Endothelial cell of umbilical vein (primary cell): ENCODE results near the gene S100A16.

Source experiments
- EZH2 ChIP-seq: IDR thresholded peaks from 2 replicates; pipeline ENCODE4 v1.6.1; 2012; ENCODE audit warnings: borderline replicate concordance, low read depth, mild to moderate bottlenecking, moderate library complexity, low read length, inconsistent platforms; ENCODE audit not compliant: severe bottlenecking
- FOS ChIP-seq: IDR thresholded peaks from 2 replicates; pipeline ENCODE4 v1.6.1; 2011; ENCODE audit warnings: mild to moderate bottlenecking, low read length, moderate library complexity, borderline replicate concordance; ENCODE audit not compliant: insufficient read depth
- GATA2 ChIP-seq: IDR thresholded peaks from 2 replicates; pipeline ENCODE4 v1.7.0; 2011; ENCODE audit warnings: low read depth, mild to moderate bottlenecking, moderate library complexity, mixed read lengths, low read length; ENCODE audit not compliant: insufficient read length, insufficient read depth
- JUN ChIP-seq: IDR thresholded peaks from 2 replicates; pipeline ENCODE4 v1.6.1; 2011; ENCODE audit warnings: borderline replicate concordance, low read depth; ENCODE audit not compliant: insufficient read length, insufficient read depth
- MYC ChIP-seq: IDR thresholded peaks from one replicate; pipeline ENCODE4 v1.6.1; 2011; ENCODE audit warnings: mild to moderate bottlenecking, low read depth, low read length
- POLR2A ChIP-seq: IDR thresholded peaks from 2 replicates; pipeline ENCODE4 v1.6.1; 2012; ENCODE audit warnings: low read depth, mild to moderate bottlenecking, control low read depth, low read length
- POLR2AphosphoS5 ChIP-seq: IDR thresholded peaks from 2 replicates; pipeline ENCODE4 v1.6.1; 2012; ENCODE audit warnings: low read depth, mild to moderate bottlenecking, control low read depth, low read length, moderate library complexity; ENCODE audit not compliant: insufficient read depth
- TF ChIP-seq, protein P1 (sequence below), 2 donors: IDR thresholded peaks; 1 replicate in 1 of 2; 2 replicates in 1 of 2; pipeline ENCODE4 v1.5.1; 2011; ENCODE audit warnings: low read length in 2 of 2, mild to moderate bottlenecking in 2 of 2, moderate library complexity in 2 of 2, control low read depth in 1 of 2, inconsistent platforms in 1 of 2, low read depth in 1 of 2; ENCODE audit not compliant: insufficient read depth in 1 of 2; ENCODE audit errors: extremely low read depth in 1 of 2
- TF ChIP-seq, protein P2 (sequence below): IDR thresholded peaks from 2 replicates; pipeline ENCODE4 v1.6.1; 2011; ENCODE audit not compliant: insufficient read depth, insufficient read length

DNA sequence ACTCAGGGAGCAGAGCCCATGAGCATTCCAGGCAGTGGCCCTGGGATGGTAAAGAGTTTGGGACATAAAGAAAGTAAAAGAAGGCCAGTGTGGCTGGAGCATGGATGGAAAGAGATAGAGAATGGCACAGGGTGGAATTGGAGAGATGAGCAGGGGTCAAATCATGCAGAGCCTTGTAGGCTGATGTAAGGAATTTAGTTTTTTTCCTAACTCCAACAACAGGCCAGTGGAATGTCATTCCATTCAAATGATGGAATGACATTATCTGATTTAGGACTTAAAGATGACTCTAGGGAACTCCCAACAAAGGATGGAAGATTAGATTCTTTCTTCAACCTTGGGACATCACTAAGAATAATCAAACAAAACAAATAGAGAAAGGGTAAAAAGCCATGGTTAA, 34.4 kb downstream of the S100A16 start:
- TF ChIP-seq, protein P1, sequence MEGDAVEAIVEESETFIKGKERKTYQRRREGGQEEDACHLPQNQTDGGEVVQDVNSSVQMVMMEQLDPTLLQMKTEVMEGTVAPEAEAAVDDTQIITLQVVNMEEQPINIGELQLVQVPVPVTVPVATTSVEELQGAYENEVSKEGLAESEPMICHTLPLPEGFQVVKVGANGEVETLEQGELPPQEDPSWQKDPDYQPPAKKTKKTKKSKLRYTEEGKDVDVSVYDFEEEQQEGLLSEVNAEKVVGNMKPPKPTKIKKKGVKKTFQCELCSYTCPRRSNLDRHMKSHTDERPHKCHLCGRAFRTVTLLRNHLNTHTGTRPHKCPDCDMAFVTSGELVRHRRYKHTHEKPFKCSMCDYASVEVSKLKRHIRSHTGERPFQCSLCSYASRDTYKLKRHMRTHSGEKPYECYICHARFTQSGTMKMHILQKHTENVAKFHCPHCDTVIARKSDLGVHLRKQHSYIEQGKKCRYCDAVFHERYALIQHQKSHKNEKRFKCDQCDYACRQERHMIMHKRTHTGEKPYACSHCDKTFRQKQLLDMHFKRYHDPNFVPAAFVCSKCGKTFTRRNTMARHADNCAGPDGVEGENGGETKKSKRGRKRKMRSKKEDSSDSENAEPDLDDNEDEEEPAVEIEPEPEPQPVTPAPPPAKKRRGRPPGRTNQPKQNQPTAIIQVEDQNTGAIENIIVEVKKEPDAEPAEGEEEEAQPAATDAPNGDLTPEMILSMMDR (IDR thresholded peaks at IDR 0.05; ENCODE audit: extremely low read depth in 1 of 2, insufficient read depth in 1 of 2, low read depth in 1 of 2, low read length in 2 of 2) = no peak
- TF ChIP-seq POLR2A (no peak), EZH2 (no peak), POLR2AphosphoS5 (no peak), JUN (no peak), MYC (no peak), FOS (no peak), GATA2 (no peak)
- TF ChIP-seq, protein P2, sequence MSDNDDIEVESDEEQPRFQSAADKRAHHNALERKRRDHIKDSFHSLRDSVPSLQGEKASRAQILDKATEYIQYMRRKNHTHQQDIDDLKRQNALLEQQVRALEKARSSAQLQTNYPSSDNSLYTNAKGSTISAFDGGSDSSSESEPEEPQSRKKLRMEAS = no peak
